Central memory CD8-positive, alpha-beta T cell (primary cell): ENCODE results near the gene LIPC.

ENCODE experiments used
- ATAC-seq: fragments of 150-1000 bp; cut with Tn5 transposase; replicated peaks from 2 replicates; pipeline ENCODE4 v1.10.0; 2022; ENCODE audit warnings: mild to moderate bottlenecking, moderate FRiP score, moderate number of reproducible peaks; ENCODE audit not compliant: poor library complexity, severe bottlenecking; ENCODE audit errors: extremely low read depth
- DNase-seq, 2 donors: peaks; one replicate each; pipeline ENCODE4 v3.0.0; 2021; ENCODE audit warnings: low spot score in 2 of 2
- H3K27ac Mint-ChIP-seq: one replicate; pipeline ENCODE4 v1.8.0; 2022; ENCODE audit warnings: low read depth, mild to moderate bottlenecking, moderate library complexity, mixed read lengths
- H3K27me3 Mint-ChIP-seq: one replicate; pipeline ENCODE4 v1.8.0; 2022; ENCODE audit warnings: mixed read lengths
- H3K36me3 Mint-ChIP-seq: one replicate; pipeline ENCODE4 v1.8.0; 2022; ENCODE audit warnings: mild to moderate bottlenecking, moderate library complexity, mixed read lengths; ENCODE audit not compliant: insufficient read depth
- H3K4me1 Mint-ChIP-seq: one replicate; pipeline ENCODE4 v1.8.0; 2022; ENCODE audit warnings: mixed read lengths
- H3K4me3 Mint-ChIP-seq: one replicate; pipeline ENCODE4 v1.8.0; 2022; ENCODE audit warnings: mild to moderate bottlenecking, moderate library complexity, mixed read lengths
- H3K9me3 Mint-ChIP-seq: one replicate; pipeline ENCODE4 v1.8.0; 2022; ENCODE audit warnings: mixed read lengths

Gene LIPC

GRCh38 chr15:58426501-58426900 is 5.3 kb upstream of the LIPC start:
- Mint-ChIP-seq H3K4me3 (no peak overlapping the region), H3K36me3 (no peaks in the 10 kb centered on the region), H3K9me3 (no peaks in the 10 kb centered on the region), H3K27me3 (no peaks in the 10 kb centered on the region), H3K4me1 (no peaks in the 10 kb centered on the region), H3K27ac (no peak overlapping the region)
- ATAC-seq = no peak
- DNase-seq = no peak

- ATAC-seq = no peak
- peaks cover 2% of the 10 kb centered on the region for H3K36me3 Mint-ChIP-seq
- no peak overlapping the region for H3K27ac Mint-ChIP-seq
- no peak overlapping the region for H3K4me3 Mint-ChIP-seq
- H3K4me1 Mint-ChIP-seq = no peaks in the 10 kb centered on the region
- no peak for DNase-seq
- no peaks in the 10 kb centered on the region for H3K27me3 Mint-ChIP-seq
- H3K9me3 Mint-ChIP-seq = no peaks in the 10 kb centered on the region
Observed at GRCh38 chr15:58427987-58428386, 3.8 kb upstream of the LIPC start.

- no peaks in the 10 kb centered on the region for H3K27me3 Mint-ChIP-seq
- DNase-seq (no peak), ATAC-seq (no peak)
- H3K27ac Mint-ChIP-seq = no peak overlapping the region
- H3K4me3 Mint-ChIP-seq = no peak overlapping the region
- no peaks in the 10 kb centered on the region for H3K4me1 Mint-ChIP-seq
- H3K36me3 Mint-ChIP-seq = peaks cover 2% of the 10 kb centered on the region
- no peaks in the 10 kb centered on the region for H3K9me3 Mint-ChIP-seq
Observed at GRCh38 chr15:58430224-58430787, 1.5 kb upstream of the LIPC start.

- no peak for ATAC-seq
- H3K9me3 Mint-ChIP-seq = no peaks in the 10 kb centered on the region
- H3K27ac Mint-ChIP-seq = no peak overlapping the region
- H3K4me3 Mint-ChIP-seq = no peak overlapping the region
- H3K27me3 Mint-ChIP-seq = no peaks in the 10 kb centered on the region
- H3K4me1 Mint-ChIP-seq = peaks cover 5% of the 10 kb centered on the region
- no peak for DNase-seq
- H3K36me3 Mint-ChIP-seq = peaks cover 2% of the 10 kb centered on the region
Observed at GRCh38 chr15:58432401-58432800, 610 bp downstream of the LIPC start.

GRCh38 chr15:58433597-58434333 is 2.0 kb downstream of the LIPC start:
- H3K27me3 Mint-ChIP-seq = no peaks in the 10 kb centered on the region
- no peak for ATAC-seq
- H3K27ac Mint-ChIP-seq = no peak overlapping the region
- no peaks in the 10 kb centered on the region for H3K9me3 Mint-ChIP-seq
- H3K36me3 Mint-ChIP-seq = peaks cover 2% of the 10 kb centered on the region
- DNase-seq = no peak
- H3K4me1 Mint-ChIP-seq = peaks cover 9% of the 10 kb centered on the region
- H3K4me3 Mint-ChIP-seq = no peak overlapping the region

- Mint-ChIP-seq H3K4me1 (peaks cover 12% of the 10 kb centered on the region), H3K27me3 (no peaks in the 10 kb centered on the region), H3K27ac (no peak overlapping the region), H3K4me3 (no peak overlapping the region), H3K9me3 (no peaks in the 10 kb centered on the region), H3K36me3 (peaks cover 2% of the 10 kb centered on the region)
- no peak for DNase-seq
- no peak for ATAC-seq
Observed at GRCh38 chr15:58434334-58434875, 2.6 kb downstream of the LIPC start.

GRCh38 chr15:58436552-58436951 is 4.8 kb downstream of the LIPC start:
- DNase-seq (no peak), ATAC-seq (no peak)
- peaks cover 2% of the 10 kb centered on the region for H3K36me3 Mint-ChIP-seq
- H3K27me3 Mint-ChIP-seq = no peaks in the 10 kb centered on the region
- no peak overlapping the region for H3K4me3 Mint-ChIP-seq
- H3K27ac Mint-ChIP-seq = no peak overlapping the region
- H3K9me3 Mint-ChIP-seq = no peaks in the 10 kb centered on the region
- peaks cover 12% of the 10 kb centered on the region for H3K4me1 Mint-ChIP-seq

GRCh38 chr15:58437531-58438105 is 5.8 kb downstream of the LIPC start:
- peaks cover 12% of the 10 kb centered on the region for H3K4me1 Mint-ChIP-seq
- no peak for DNase-seq
- no peaks in the 10 kb centered on the region for H3K36me3 Mint-ChIP-seq
- H3K4me3 Mint-ChIP-seq = no peak overlapping the region
- no peaks in the 10 kb centered on the region for H3K9me3 Mint-ChIP-seq
- no peak for ATAC-seq
- no peaks in the 10 kb centered on the region for H3K27me3 Mint-ChIP-seq
- H3K27ac Mint-ChIP-seq = no peak overlapping the region

GRCh38 chr15:58438111-58438510 is 6.3 kb downstream of the LIPC start:
- Mint-ChIP-seq H3K9me3 (no peaks in the 10 kb centered on the region), H3K36me3 (no peaks in the 10 kb centered on the region), H3K4me1 (peaks cover 12% of the 10 kb centered on the region), H3K27ac (no peak overlapping the region), H3K4me3 (no peak overlapping the region), H3K27me3 (no peaks in the 10 kb centered on the region)
- no peak for ATAC-seq
- DNase-seq = no peak

- Mint-ChIP-seq H3K4me1 (peaks cover 18% of the 10 kb centered on the region), H3K9me3 (no peaks in the 10 kb centered on the region), H3K4me3 (no peak overlapping the region), H3K27me3 (no peaks in the 10 kb centered on the region), H3K36me3 (no peaks in the 10 kb centered on the region), H3K27ac (no peak overlapping the region)
- ATAC-seq = no peak
- no peak for DNase-seq
Observed at GRCh38 chr15:58438956-58439355, 7.2 kb downstream of the LIPC start.

GRCh38 chr15:58440158-58440910 is 8.5 kb downstream of the LIPC start:
- DNase-seq = no peak
- no peak for ATAC-seq

GRCh38 chr15:58440922-58441321 is 9.1 kb downstream of the LIPC start:
- DNase-seq (no peak), ATAC-seq (no peak)
- peak overlapping the region; percentile 44 for H3K27ac Mint-ChIP-seq
- H3K27me3 Mint-ChIP-seq = no peaks in the 10 kb centered on the region
- peaks cover 23% of the 10 kb centered on the region for H3K4me1 Mint-ChIP-seq
- no peaks in the 10 kb centered on the region for H3K9me3 Mint-ChIP-seq
- H3K4me3 Mint-ChIP-seq = no peak overlapping the region
- H3K36me3 Mint-ChIP-seq = peaks cover 3% of the 10 kb centered on the region

More at GRCh38 chr15:58440158-58440910, 8.5 kb downstream of the LIPC start:
- no peak overlapping the region for H3K4me3 Mint-ChIP-seq
- H3K36me3 Mint-ChIP-seq = peaks cover 3% of the 10 kb centered on the region
- H3K27me3 Mint-ChIP-seq = no peaks in the 10 kb centered on the region
- no peaks in the 10 kb centered on the region for H3K9me3 Mint-ChIP-seq
- peak overlapping the region; percentile 44 for H3K27ac Mint-ChIP-seq
- H3K4me1 Mint-ChIP-seq = peaks cover 23% of the 10 kb centered on the region
